ENCODE measurements around the gene P2RY12.

Gene P2RY12

GRCh38 chr3:151301787-151302186 is 82.8 kb downstream of the P2RY12 start:
- Histone ChIP-seq H3K9me2 (replicated peaks; ENCODE audit: control insufficient read depth, low read length) (no peaks in the 10 kb centered on the region), H3K79me2 (ENCODE audit: control insufficient read depth, low read length) (no peaks in the 10 kb centered on the region), H4K20me1 (ENCODE audit: control insufficient read depth, insufficient read depth, low read depth, low read length) (no peaks in the 10 kb centered on the region), H3K4me1 (ENCODE audit: control insufficient read depth, low read length) (no peaks in the 10 kb centered on the region), H3K27me3 (ENCODE audit: control insufficient read depth, low read length) (no peaks in the 10 kb centered on the region), H3K36me3 (ENCODE audit: control insufficient read depth, low read length) (no peaks in the 10 kb centered on the region), H3K4me2 (ENCODE audit: low read length) (no peak overlapping the region), H3K9me3 (ENCODE audit: control insufficient read depth, insufficient read depth, low read length) (no peaks in the 10 kb centered on the region), H3K4me3 (ENCODE audit: low read length) (no peak overlapping the region), H3K27ac (ENCODE audit: low read depth, low read length) (no peak overlapping the region), H3F3A (ENCODE audit: control insufficient read depth, insufficient read depth) (no peaks in the 10 kb centered on the region)
- TF ChIP-seq CTCF (IDR thresholded peaks at IDR 0.05; ENCODE audit: low read depth, low read length, poor library complexity, severe bottlenecking) (no peak), EZH2phosphoT487 (IDR thresholded peaks at IDR 0.05; ENCODE audit: borderline replicate concordance, low read length) (no peak)

GRCh38 chr3:151300539-151300938 is 84.0 kb downstream of the P2RY12 start:
- Histone ChIP-seq H4K20me1 (ENCODE audit: control insufficient read depth, insufficient read depth, low read depth, low read length) (no peaks in the 10 kb centered on the region), H3K9me3 (ENCODE audit: control insufficient read depth, insufficient read depth, low read length) (no peaks in the 10 kb centered on the region), H3K9me2 (replicated peaks; ENCODE audit: control insufficient read depth, low read length) (no peaks in the 10 kb centered on the region), H3K4me3 (ENCODE audit: low read length) (no peak overlapping the region), H3K4me2 (ENCODE audit: low read length) (no peak overlapping the region), H3K79me2 (ENCODE audit: control insufficient read depth, low read length) (no peaks in the 10 kb centered on the region), H3K27me3 (ENCODE audit: control insufficient read depth, low read length) (no peaks in the 10 kb centered on the region), H3K27ac (ENCODE audit: low read depth, low read length) (no peak overlapping the region), H3K4me1 (ENCODE audit: control insufficient read depth, low read length) (no peaks in the 10 kb centered on the region), H3K36me3 (ENCODE audit: control insufficient read depth, low read length) (no peaks in the 10 kb centered on the region), H3F3A (ENCODE audit: control insufficient read depth, insufficient read depth) (no peaks in the 10 kb centered on the region)
- no peak for TF ChIP-seq EZH2phosphoT487 (IDR thresholded peaks at IDR 0.05; ENCODE audit: borderline replicate concordance, low read length)
- no peak for TF ChIP-seq CTCF (IDR thresholded peaks at IDR 0.05; ENCODE audit: low read depth, low read length, poor library complexity, severe bottlenecking)

- H3F3A ChIP-seq (ENCODE audit: control insufficient read depth, insufficient read depth), result no peaks in the 10 kb centered on the region
- H3K79me2 ChIP-seq (ENCODE audit: control insufficient read depth, low read length), result no peaks in the 10 kb centered on the region
- no peak for TF ChIP-seq EZH2phosphoT487 (IDR thresholded peaks at IDR 0.05; ENCODE audit: borderline replicate concordance, low read length)
- TF ChIP-seq CTCF (IDR thresholded peaks at IDR 0.05; ENCODE audit: low read depth, low read length, poor library complexity, severe bottlenecking), result no peak
- H4K20me1 ChIP-seq (ENCODE audit: control insufficient read depth, insufficient read depth, low read depth, low read length), result no peaks in the 10 kb centered on the region
- H3K27me3 ChIP-seq (ENCODE audit: control insufficient read depth, low read length), result no peaks in the 10 kb centered on the region
- no peaks in the 10 kb centered on the region for H3K9me3 ChIP-seq (ENCODE audit: control insufficient read depth, insufficient read depth, low read length)
- H3K9me2 ChIP-seq (replicated peaks; ENCODE audit: control insufficient read depth, low read length), result no peaks in the 10 kb centered on the region
- no peaks in the 10 kb centered on the region for H3K4me1 ChIP-seq (ENCODE audit: control insufficient read depth, low read length)
- H3K36me3 ChIP-seq (ENCODE audit: control insufficient read depth, low read length), result no peaks in the 10 kb centered on the region
- no peak overlapping the region for H3K27ac ChIP-seq (ENCODE audit: low read depth, low read length)
- H3K4me2 ChIP-seq (ENCODE audit: low read length), result no peak overlapping the region
- H3K4me3 ChIP-seq (ENCODE audit: low read length), result no peak overlapping the region
These were observed 85.5 kb downstream of the P2RY12 start for GRCh38 chr3:151299006-151299405.

GRCh38 chr3:151297429-151297828 is 87.1 kb downstream of the P2RY12 start:
- H3F3A ChIP-seq (ENCODE audit: control insufficient read depth, insufficient read depth), result no peaks in the 10 kb centered on the region
- H3K4me2 ChIP-seq (ENCODE audit: low read length), result no peak overlapping the region
- H3K27me3 ChIP-seq (ENCODE audit: control insufficient read depth, low read length), result no peaks in the 10 kb centered on the region
- no peak overlapping the region for H3K27ac ChIP-seq (ENCODE audit: low read depth, low read length)
- TF ChIP-seq CTCF (IDR thresholded peaks at IDR 0.05; ENCODE audit: low read depth, low read length, poor library complexity, severe bottlenecking) (no peak), EZH2phosphoT487 (IDR thresholded peaks at IDR 0.05; ENCODE audit: borderline replicate concordance, low read length) (no peak)
- H3K79me2 ChIP-seq (ENCODE audit: control insufficient read depth, low read length), result no peaks in the 10 kb centered on the region
- H3K9me2 ChIP-seq (replicated peaks; ENCODE audit: control insufficient read depth, low read length), result no peaks in the 10 kb centered on the region
- H3K36me3 ChIP-seq (ENCODE audit: control insufficient read depth, low read length), result no peaks in the 10 kb centered on the region
- no peaks in the 10 kb centered on the region for H4K20me1 ChIP-seq (ENCODE audit: control insufficient read depth, insufficient read depth, low read depth, low read length)
- no peaks in the 10 kb centered on the region for H3K9me3 ChIP-seq (ENCODE audit: control insufficient read depth, insufficient read depth, low read length)
- no peak overlapping the region for H3K4me3 ChIP-seq (ENCODE audit: low read length)
- H3K4me1 ChIP-seq (ENCODE audit: control insufficient read depth, low read length), result no peaks in the 10 kb centered on the region

Measured in DOHH2 (cell line).